Measurements from ENCODE around the gene ERFL.

Gene ERFL

GRCh38 chr19:41928221-41928683 lies at the start of gene ERFL:
Gene ERFL (minus strand): TSS chr19:41928449. CDS start chr19:41912919, 15,530 bp downstream.
- FAIRE-seq: no peak

DNA sequence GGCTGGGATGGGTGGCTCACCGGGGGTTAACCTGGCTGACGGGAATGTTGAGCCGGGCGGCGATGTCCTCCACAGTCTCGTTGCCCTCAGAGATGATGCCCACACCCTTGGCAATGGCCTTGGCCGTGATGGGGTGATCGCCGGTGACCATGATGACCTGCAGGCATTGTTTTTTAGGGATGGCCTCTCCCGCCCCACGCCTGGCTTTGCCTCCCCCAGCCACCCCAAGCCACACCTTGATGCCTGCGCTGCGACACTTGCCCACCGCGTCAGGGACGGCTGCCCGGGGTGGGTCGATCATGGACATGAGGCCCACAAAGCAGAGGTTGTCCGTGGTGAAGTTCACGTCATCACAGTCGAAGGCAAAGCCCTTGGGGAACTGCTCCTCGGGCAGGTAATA lies 49.7 kb upstream of the ERFL start:
- FAIRE-seq: no peak

- no peak for FAIRE-seq
These were observed 46.4 kb upstream of the ERFL start for GRCh38 chr19:41974652-41975051.

DNA sequence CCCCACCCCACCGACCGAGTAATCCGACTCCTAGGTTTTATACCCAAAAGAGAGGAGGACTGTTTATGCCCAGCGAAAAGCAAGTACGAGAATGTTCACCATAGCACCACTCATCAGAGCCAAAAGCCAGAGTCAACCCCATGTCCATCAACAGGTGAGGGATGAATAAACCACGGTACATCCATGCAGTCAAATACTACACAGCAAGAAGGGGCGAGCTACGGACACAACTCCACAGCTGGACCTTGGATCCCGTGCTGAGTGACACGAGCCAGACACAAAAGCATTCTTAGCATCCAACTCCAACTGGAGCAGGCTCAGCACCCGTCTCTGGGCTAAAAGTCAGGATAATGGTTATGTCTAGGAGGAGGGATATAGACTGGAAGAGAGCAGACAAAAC lies 43.1 kb upstream of the ERFL start:
- no peak for FAIRE-seq

DNA sequence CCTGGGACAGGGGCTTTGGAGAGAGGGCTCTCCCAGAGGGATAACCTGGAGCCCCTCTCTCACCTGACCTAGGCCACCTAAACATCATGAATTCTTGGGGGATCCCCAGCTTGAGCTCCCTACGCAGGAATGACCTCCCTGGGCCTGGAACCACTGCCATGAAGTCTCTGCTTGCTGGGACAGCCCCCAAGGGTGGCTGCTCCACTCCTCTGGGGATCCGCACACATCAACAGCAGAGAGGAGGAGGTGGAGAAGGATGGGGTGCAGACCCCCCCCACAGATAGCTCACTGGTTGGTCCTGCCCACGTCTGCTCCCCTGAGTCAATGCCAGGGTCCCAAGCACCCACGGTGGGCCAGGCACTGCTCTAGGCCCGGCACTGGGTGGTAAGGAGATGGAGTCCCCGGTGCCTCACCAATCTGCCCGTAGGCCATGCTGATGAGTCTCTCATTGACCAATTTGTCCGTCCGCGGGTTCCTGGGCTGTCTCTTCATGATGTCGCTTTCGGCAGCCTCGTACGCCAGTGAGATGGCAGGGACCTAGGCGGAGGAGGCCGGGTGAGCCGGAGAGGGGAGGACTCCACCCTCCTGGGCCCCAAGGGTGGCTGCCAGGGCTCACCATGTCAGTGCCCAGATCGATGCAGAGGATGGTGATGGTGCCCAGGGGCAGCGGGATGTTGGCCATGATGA lies 41.7 kb upstream of the ERFL start:
- no peak for FAIRE-seq

DNA sequence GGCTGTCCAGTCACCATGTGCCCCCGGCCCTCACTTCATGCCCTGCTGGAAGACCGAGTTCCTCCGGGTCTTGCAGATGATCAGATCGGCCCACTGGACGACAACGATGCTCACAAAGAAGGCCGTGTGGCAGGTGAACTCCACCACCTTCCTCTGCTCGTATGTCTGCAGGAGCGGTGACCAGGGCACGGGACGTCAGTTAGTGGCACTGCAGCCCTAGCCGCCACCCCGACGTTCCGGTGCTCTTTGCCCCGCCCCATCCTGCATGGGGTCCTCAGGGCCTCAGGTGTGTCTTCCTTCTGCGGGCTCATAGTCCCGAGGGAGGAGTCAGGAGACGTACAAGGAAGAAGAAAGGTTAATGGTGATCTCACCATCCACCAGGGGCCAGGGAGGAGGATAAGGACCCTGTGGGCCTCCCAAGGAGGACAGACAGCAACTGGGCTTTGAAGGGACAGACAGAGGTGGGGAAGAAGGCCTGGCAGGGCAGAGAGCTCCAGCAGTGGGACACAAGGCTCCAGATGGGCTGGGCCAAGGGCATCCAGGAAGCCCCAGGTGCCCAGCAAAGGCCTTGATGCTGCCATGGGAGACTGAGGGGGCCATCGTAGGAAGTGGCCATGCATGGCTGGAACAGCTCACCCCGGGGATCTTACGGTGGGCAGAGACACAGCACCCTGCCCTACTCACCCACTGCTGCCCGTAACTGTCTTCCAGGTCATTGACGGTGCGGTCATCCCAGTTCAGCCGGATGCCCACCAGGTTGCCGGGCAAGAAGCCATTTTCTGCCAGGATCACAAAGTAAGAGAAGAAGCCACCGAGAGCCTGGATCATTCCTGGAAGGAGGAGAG lies 40.7 kb upstream of the ERFL start:
- FAIRE-seq: no peak

GRCh38 chr19:41967054-41967783 lies 39.0 kb upstream of the ERFL start:
- FAIRE-seq: no peak

- no peak for FAIRE-seq
These were observed 36.9 kb upstream of the ERFL start for GRCh38 chr19:41965106-41965505.

DNA sequence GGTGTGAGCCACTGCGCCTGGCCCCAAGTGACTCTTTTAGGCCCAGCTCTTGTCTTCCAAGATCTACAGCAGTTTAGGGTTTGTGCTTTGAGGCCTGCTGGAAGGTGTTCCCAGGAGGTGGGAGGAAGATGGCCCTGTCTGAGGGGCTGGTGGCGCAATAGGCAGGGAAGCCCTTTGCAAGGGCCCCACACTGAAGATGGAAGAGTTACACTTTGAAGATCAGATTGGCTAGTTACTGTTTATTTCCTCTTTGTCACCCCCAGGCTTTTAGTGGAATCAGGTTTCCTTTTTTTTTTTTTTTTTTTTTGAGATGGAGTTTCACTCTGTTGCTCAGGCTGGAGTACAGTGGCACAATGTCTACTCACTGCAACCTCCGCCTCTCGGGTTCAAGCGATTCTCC lies 32.7 kb upstream of the ERFL start:
- no peak for FAIRE-seq

DNA sequence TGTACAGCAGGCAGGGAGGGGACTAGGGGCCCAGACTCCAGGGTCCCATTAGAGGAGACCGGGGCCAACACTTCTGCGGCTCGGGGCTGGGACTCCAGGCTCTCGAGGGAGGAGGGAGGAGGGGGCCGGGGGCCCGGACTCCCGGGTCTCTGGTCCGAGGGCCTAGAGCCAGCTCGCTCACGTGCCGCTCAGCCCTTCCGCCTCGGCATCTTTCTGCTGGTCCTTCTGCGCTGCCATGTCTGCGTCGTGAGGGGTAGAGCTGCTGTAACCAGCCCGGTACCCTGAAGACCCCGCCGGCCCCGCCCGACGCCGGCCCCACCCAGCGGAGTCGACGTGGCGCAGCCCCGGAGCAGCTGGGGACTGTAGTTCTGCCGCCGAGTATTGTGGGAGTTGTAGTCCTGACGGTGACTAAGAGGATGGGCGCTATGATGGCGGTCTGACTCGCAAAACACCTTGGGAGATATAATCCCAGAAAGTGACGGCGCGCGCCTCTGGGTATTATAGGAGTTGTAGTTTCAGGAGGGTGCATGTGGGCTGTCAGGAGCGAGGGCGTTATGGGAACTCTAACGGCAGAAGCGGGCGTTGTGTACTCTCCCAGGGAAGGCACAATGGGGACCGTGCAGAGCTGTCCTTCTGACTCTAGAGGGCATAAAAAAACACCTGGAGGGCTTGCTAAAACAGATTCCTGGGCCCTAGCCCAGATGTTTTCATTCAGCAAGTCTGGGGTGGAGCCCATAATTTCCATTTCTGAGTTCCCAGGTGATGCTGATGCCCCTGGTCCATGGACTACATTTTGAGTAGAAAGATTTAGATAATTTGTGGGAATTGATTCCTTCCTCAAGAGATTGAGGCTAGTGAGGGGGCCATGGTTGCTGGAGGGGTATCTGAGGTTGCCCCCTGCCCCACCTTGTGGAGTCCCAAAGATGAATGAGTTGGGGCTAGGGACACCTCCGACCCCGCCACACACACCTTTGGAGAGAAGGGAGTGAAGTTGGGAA lies 31.1 kb upstream of the ERFL start, which contains the start of gene RABAC1:
Gene RABAC1 (minus strand): TSS at position 266 of the 998 bp plus-strand sequence. CDS start 29 bp downstream, at position 237.
- FAIRE-seq: no peak

DNA sequence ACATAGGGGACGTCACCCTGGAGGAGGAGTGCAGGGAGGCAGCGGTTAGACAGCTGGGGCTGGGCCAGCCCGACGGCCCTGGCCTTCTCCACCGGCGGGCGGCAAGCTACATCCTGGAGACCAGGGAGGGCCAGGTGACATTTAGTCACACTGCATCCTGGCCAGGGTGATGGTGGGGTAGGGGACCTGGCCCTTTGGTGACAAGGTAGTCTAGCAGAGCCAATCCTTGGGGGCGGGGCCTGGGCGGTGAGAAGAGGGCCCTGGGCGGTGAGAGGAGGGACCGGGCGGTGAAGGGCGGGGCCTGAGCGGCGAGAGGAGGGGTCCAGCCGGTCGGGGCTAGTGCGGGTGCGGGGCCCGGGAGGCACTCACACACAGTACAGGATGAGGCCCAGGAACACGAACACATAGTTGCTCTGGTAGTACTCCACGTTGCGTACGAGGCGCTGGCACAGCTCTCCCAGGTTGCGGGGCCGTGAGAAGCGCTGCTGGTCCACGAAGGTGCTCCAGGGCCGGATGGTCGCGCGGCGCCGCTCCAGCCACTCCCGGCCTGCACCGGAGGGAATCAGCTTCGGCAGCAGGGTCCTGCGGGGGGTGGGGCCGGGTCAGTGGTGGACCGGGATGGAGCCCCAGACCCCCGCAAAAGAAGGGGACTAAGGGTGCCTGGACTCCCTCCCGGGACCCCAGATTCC lies 30.3 kb upstream of the ERFL start:
- no peak for FAIRE-seq

DNA sequence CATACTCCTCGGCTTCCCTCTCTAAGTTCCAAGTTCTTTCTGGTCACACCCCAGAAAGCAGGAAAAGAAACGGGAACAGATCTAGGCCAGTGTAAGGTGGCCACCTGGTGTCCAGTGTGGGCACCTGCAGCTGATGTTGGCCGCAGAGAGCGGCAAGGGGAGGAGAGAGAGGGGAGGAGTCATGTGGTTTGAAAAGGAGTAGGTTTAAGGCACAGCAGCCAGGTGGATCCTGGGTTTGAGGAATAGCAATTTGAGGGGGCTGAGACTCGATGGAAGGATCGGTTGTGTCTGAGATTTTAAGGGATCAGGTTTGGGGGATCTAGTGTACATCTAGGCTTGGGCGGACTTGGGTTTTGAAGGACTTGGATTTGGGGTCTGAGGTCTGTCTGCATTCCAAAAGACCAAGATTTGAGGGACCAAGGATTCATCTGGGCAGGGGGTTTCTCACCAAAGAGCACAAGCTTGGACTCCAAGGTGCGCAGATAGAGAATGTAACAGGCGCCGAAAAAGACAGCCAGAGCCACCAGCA lies 29.7 kb upstream of the ERFL start:
- no peak for FAIRE-seq

DNA sequence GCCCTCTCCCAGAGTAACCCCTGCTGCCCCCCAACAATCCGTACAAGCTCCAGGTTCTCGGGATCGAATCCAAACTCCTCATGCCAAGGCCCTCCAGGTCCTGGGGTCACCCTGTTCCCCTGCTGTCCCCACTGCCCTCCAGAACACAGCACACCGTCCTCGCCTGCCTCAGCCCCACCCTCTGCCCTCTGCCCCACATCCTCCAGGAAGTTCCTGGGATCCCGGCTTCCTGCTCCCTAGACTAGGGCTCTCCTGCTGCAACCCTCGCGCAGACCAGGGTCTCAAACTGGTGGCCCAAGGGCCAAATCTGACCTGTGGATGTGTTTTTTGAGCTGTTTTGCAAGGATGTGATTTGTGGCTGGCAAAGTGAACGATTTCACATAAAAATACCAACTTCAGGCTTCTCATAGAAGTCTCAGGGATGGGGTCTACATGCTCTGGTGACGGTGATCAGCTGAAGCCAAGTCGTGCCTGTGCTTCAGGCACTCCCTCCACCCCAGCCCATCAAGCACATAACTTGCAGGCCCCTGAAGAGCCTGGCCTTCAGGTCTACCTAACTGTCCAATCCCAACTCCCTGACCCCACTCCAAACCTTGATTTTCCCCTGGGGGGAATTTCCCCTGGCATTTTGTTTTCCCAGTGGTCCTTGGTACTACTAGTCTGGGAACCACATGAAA lies 29.1 kb upstream of the ERFL start:
- FAIRE-seq: no peak

DNA sequence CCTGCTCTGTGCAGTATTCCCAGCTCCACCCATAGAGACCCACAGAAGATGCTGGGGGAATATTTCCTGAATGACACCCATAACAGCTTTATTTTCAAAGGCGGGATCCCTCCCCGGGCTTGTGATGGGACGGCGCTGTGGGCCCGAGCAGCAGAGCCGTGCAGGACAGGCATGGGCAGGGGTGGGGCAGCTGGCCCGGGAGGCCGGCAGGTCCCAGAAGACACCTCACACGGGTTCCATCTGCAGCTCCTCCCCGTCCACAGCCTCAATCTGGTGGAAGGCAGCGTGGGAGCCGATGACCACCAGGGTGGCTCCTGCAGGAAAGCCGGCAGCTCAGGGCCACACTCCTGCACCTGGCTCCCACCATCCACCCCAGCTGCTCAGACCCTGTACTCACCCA lies 28.4 kb upstream of the ERFL start:
- no peak for FAIRE-seq

DNA sequence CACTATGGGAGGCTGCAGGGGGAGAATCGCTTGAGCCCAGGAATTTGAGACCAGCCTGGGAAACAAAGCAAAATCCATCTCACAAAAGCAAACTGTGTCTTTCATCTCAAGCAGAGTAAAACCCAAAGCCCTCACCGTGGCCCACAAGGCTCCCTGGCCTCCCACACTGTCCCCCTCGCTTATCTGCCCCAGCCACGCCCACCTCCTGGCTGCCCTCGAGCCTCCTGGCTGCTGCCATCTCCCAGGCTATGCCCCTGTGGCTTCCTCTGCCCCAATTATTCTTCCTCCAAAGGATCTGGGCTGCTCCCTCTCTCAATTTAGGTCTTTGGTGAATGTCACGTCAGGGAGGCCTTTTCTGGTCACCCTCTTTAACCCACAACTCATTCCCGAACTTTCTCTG lies 27.3 kb upstream of the ERFL start:
- FAIRE-seq: no peak

DNA sequence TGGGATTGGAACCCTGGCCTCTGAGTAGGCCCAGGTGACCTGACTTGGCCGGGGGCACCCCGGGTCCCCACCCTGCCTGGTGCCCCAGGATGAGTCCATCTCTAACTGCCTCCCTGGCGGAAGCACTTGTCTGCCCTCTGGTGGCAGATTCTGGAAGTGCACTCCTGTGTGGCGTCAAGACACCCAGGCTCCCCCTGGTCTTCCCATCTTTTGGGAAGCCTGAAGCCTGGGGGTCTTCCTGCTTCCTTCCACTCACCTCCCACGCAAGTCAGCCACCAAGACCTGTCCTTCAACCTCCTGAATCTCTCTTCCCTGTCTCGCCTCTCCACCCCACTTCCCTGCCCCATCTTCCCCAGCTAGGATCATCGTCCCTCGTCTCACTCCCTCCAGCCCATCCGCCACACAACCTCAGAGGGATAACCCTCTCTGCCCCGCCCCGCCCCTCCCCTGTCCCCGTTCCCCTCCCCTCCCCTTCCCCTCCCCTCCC lies 23.5 kb upstream of the ERFL start:
- FAIRE-seq: no peak

- FAIRE-seq: no peak
These were observed 18.8 kb upstream of the ERFL start for GRCh38 chr19:41947091-41947490.

DNA sequence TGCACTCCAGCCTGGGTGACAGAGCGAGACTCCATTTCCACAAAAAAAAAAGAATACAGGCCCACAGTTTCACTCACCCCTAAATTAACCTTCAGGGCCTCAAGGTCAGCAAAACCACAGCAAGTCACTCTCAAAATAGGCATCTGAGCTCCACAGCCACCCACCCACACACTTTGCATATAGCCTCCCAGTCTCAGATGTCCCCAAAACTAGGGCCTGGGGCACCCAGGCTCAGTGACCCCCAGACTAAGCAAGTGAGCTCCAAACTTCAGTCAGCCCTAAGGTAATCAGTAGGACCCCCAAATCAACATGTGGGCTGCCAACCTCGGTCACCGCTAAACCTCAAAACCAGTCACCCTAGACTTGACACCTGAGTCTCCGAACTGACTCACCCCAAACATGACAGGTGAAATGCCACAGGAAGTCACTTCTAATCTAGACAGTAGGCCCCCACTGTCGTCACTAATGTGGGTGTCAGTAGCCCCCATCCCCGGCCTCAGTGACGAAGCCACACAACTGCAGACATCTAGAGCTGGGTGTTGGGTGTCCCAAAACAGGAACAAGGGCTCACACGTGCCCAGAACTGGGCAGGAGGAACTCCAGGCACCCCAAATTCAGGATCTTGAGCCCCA lies 17.0 kb upstream of the ERFL start:
- no peak for FAIRE-seq

DNA sequence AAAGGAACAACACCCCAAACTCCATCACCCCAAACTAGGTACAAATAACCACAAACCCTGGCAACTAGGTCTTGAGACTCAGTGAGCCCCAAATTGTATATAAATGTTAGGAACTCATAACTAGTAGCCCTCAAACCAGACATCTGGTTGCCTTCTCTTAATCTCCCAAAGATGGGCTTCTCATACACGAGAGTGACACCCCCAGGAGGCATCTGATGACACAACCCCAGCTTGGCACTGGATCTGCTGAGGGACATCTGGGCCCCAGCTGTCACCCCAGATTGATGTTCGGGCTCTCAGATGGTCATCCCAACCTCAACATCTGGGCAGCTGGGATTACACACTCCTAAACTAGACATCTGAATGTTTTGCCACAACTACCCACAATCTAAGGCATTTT lies 16.1 kb upstream of the ERFL start:
- no peak for FAIRE-seq
